Stimulated activated CD4-positive, alpha-beta T cell treated with anti-CD3 and anti-CD28 coated beads, TNF-alpha, amount 100 ng/mL, for 4 hours (primary cell): ENCODE results near the gene ERVK3-1.
A peak's percentile ranks its signal among the peaks of the same experiment; 100 is the strongest.
"Not testable (repeated sequence)": the region's sequence is repeated elsewhere in the genome, so short reads cannot be mapped to it uniquely, and the experiment has no call there.

Experiments
- DNase-seq, 3 experiments: peaks; one replicate each; pipeline ENCODE4 v3.0.0-alpha.2; 2020; ENCODE audit warnings: low read depth in 3 of 3

The ERVK3-1 gene

GRCh38 chr19:58346961-58347929 is 42.1 kb downstream of the ERVK3-1 start:
- peak; percentile 35 to 47 (median 37) for DNase-seq

- not testable (repeated sequence) for DNase-seq
Observed at GRCh38 chr19:58348080-58348479, 42.9 kb downstream of the ERVK3-1 start.

GRCh38 chr19:58349590-58349989 is 44.4 kb downstream of the ERVK3-1 start:
- no peak for DNase-seq

- DNase-seq: no peak
Observed at GRCh38 chr19:58350001-58350861, 45.1 kb downstream of the ERVK3-1 start.

GRCh38 chr19:58350871-58351557 is 45.8 kb downstream of the ERVK3-1 start:
- DNase-seq: no peak

- no peak for DNase-seq
Observed at GRCh38 chr19:58351558-58351878, 46.3 kb downstream of the ERVK3-1 start.

GRCh38 chr19:58351990-58352755 is 47.0 kb downstream of the ERVK3-1 start:
- no peak for DNase-seq

- DNase-seq: no peak
Observed at GRCh38 chr19:58352760-58353671, 47.8 kb downstream of the ERVK3-1 start, which contains the start of gene A1BG. TSS of gene A1BG (minus strand) at chr19:58353492. CDS start at chr19:58353437, 55 bp downstream.

- DNase-seq: no peak
Observed at GRCh38 chr19:58353717-58354477, 48.7 kb downstream of the ERVK3-1 start.

- DNase-seq: no peak
Observed at GRCh38 chr19:58354478-58355030, 49.4 kb downstream of the ERVK3-1 start.

- no peak for DNase-seq
Observed at GRCh38 chr19:58355215-58355796, 50.1 kb downstream of the ERVK3-1 start.

- no peak for DNase-seq
Observed at GRCh38 chr19:58355908-58356765, 51.0 kb downstream of the ERVK3-1 start.

GRCh38 chr19:58356766-58357480 is 51.7 kb downstream of the ERVK3-1 start:
- DNase-seq: no peak

- no peak for DNase-seq
Observed at GRCh38 chr19:58357481-58358145, 52.4 kb downstream of the ERVK3-1 start.

- DNase-seq: peak in 1 of 3 experiments; percentile 24
Observed at GRCh38 chr19:58361900-58362271, 56.7 kb downstream of the ERVK3-1 start.

GRCh38 chr19:58362272-58362994 is 57.3 kb downstream of the ERVK3-1 start, which contains the start of gene ZNF497:
TSS of gene ZNF497 (minus strand) at chr19:58362751. CDS start at chr19:58357635, 5,116 bp downstream.
- peak; percentile 91 to 93 (median 92) for DNase-seq
